RCC 7860 (cell line): ENCODE data around the gene RHBDF2.

Source experiments
- DNase-seq: peaks from one replicate; pipeline ENCODE4 v3.0.0-alpha.2; 2015; ENCODE audit warnings: low spot score
- FAIRE-seq: peaks from 2 replicates; lab custom pipeline; 2012; peaks lifted over from hg19 to GRCh38; lab: Jason Lieb, UNC

The RHBDF2 gene

DNA sequence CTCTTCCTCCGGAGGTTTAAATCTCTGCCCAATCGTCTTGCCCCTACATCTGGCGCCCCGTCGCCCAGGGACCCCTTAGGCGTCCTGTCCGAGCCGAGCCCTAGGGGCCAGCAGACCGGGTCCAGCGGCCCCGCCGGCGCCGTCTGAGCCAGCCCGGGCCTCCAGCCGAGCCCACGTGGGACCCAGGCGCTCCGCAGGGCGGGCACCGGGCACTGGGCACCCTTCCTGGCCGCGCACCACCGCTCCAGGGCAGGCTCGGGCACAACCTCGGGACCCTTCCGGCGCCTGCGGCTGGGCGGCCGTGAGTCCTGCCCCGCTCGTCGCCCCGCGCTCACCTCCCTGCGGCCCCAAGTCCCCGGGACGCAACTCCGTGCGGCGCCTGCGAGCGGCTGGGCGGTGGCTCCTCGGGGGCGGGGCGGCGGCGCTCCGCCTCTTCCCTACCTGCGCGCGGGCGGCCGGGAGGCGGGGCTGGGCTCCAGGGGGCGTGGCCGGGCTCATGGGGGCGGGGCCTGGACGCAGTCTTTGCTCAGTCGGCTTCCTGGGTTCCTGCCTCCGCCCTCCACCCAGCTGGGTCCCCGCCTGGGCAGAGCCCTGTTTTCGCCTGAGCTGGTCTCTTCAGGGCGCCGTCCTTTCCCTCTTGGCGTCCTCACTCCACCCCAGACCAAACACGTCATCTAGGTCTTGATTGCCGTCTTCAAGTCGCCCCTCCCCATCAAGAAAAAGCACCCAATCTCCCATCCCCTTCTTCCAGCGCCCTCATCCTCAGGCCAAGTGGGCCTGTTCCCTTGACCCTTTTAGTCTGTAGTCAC is at the start of gene RHBDF2:
Gene RHBDF2 (minus strand): TSS at position 406 of the 809 bp plus-strand sequence. CDS start 19,899 bp downstream, outside the sequence.
- FAIRE-seq (no peak), DNase-seq (peak; percentile 74)

DNA sequence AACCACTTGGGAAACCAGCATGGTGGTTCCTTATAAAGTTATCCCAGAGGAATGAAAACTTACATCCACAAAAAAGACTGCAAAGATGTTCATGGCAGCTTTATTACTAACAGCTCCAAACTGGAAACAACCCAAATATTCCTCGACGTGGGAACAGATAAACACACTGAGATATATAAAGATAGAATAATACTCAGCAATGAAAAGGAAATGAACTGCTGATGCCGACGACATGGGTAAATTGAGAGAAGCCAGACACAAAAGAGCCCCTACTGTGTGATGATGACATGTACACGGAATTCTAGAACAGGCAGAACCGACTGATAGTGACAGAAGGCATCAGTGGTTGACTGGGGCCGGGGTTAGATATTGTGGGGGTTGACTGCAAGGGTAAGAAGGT is 48.3 kb upstream of the RHBDF2 start:
- FAIRE-seq (no peak), DNase-seq (no peak)

DNA sequence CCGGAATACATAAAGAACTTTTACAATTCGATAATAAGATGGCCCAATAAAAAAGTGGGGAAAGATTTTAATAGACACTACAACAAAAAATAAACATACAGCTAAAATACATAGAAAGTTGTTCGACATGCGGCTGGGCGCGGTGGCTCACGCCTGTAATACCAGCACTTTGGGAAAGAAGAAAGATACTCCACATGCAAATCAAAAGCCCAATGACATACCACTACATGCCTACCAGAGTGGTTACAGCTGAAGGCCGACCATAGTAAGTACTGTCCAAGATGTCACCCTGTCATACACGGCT is 47.9 kb upstream of the RHBDF2 start:
- no peak for DNase-seq
- no peak for FAIRE-seq

DNA sequence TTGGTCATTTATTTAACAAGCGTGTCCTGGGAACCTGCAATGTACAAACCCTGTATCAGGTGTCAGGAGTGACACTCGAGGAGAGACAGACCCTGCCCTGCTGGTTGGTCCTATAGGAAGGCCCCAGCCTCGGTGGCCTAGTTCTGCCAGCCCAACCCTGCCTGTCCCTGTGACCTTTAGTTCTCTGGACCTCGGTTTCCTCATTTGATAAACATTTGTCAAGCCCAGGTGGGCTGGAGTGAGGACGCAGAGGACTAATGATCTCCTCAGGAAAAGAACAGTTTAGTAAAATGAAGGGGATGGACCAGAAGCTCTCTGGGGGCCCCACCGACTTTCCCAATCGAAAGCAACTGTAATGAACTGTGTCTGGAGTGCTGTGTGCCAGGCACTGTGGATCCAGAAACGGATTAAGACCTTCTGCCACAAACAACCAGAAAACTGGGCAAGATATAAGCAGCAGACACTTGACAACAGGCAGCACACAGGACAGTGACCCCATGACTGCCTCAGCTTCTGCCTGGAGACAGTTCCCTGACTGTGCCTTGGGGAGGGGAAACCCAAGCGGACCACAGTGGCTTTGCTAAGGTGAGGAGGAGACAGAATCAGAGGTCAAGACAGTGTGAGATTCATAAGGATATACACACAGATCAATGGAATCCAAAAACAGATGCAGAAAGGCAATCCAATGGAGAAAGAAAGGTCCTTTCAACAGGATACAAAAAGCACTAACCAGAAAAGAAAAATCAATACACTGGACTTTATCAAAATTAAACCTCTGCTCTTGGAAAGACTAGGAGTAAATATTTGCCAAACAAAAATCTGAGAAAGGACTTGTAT is 47.4 kb upstream of the RHBDF2 start:
- FAIRE-seq (no peak), DNase-seq (no peak)

DNA sequence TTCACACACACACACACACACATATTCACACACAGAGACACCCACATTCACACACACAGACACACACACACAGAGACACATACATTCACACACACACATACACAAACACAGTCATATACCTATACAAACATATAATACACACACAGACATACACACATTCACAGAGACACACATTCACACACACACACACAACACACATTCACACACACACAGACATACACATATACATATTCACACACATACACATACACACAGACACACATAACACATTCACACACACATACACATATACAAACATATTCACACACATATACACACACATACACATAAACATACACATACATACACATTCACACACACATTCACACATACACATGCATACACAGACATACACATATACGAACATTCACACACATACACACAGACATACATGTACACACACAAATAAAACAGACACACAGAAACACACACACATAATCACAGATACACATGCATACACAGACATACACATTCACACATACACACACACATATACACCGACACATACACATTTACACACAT is 46.5 kb upstream of the RHBDF2 start:
- no peak for DNase-seq
- FAIRE-seq = no peak

DNA sequence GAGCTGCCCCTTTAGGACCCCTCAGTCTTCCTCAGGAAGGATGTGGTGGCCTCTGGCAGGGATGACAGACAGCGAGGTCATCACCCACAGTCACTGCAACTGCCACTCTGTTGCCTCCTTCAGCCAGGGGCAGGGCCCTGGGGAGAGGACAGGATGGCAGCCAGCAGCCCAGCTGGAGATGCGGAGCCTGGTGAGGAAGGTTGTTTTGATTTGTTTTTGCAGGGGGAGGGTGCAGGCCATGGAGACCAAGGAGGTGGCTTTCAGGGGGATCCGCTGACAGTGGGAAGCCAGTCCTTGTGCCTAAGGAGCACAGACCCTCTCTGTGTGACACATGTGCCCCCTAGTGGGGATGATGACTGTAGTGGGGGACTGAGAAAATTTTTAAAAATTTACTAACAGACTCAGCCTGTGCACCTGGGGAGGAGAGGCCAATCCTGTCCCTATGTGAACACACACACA is 46.0 kb upstream of the RHBDF2 start:
- DNase-seq (peak; percentile 72), FAIRE-seq (no peak)

DNA sequence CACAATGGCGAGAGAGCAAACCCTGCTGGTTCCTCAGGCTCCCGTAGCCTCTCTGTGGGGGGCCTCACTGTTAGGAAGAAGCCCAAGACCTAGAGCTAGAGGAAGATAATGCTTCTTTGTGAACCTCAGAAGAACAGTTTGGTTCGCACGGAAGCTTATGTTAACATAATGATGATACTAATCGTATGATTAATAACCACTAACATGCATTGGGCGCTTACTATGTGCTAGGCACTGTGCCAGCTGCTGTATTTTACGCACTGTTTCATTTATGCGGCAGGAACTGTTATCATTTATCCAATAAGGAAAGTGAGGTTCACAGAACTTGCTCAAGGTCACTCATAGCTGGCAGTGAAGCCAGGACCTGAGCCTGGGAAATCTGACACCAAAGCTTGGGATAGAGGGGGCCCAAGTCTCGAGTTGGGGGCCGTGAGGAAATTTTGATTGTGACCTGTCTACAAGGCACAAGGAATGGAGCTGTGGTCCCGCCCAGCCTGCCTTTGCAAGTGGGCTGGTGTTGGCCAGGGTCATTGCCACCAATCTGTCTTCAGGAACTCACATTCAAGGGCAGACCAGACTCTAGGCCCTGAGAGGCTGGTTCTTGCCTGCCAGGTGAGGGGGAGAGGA is 45.4 kb upstream of the RHBDF2 start:
- peak; percentile 86 for DNase-seq
- peak; percentile 60 for FAIRE-seq

DNA sequence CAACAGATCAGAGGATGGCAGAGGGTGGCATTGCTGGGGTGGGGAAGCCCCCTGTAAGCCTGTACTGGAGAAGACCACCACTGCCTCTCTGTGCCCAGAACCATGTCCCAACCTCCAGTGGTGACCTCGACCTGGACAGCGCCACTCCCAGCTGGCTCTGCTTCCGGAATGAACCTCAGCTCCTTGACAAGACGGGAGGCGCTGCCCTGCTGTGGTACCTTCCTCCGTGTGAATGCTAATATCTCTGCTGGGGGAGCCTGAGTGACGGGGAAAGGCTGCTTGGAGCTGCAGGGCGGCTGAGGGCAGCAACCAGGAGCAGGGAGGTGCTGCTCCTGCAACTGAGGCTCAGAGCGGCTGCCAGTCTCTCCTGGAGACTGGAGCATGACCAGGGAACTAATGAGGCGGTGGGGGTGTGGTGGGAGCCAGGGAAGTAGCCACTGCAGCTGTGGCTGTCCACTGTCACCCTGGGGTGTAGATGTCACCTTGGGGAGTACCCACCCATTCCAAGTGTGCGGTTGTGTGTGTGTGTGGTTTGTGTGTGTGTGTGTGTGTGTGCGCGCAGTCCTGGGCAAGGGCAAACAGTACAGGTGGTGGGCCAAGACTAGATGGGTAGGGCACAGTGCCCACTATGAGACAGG is 44.8 kb upstream of the RHBDF2 start:
- DNase-seq (no peak), FAIRE-seq (no peak)

DNA sequence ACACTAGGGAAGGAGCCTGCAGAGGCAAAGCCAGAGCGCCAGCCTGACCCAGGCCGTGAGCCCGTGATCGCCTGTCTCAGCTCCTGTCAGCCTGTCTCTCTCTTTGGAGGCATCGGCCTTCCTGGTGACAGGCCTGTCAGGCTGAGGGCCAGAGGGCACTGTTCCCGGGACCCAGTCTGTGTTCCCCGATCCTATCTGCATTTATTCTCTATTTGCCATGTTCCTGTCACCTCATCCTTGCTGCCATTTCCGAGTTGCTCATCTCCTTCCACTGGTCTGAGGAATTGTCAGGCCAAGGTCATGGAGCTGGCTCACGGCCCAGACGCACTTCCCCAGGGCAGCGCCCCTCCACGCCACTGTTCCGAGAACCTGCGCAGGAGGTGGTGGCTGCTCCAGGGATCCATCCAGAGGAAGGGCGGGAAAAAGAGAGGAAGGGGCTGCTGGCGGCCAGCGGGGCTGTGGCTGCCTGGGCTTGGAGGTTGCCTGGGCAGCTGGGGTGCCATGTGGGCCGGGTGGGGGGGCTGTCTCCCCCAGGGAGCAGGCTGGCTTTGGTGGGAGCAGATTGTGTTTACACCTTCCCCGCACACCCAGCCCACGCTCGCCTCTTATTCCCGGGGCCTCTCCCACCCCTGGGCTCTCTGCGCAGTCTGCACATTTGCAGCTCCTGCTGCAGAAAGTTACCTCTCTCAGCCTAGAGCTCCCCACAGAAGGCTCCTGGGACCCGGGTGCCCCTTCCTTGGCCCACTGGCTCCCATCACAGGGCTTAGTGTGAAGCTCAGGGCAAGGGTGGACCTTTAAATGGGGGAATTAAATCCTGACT is 43.5 kb upstream of the RHBDF2 start:
- DNase-seq (no peak), FAIRE-seq (no peak)

DNA sequence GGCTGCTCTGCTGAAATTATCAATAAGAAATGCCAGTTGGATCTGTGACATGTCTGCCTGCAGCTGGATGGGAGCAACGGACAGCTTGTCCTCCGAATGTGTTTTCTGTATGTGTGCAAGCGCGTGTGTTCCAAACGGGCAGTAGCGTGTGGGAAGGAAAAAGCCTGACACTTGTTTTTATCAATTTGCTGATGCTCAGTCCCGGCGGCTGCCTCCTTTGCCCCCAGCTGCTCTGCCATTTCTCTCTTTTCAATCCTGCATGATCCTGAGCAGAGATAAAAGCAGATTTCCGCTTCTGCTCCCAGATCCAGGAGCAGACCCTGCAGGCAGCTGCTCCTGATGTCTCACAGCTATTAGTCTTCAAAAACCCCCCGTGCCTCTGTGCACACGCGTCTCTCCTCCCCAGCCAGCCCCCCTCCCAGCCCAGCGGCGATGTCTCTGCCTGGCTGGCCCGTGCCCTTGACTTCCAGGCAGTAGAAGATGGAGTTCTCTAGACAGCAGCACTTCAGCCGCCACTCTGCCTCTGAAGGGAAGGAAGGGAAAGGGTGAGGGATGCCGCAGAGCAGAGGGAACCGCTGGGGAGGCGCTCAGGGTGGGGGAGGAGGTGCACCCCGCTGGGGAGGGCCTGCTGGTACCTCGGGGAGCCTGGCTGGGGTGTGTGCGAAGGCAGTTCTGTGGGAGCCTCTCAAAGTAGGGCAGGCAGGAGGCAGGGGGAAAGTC is 42.8 kb upstream of the RHBDF2 start:
- FAIRE-seq = no peak
- no peak for DNase-seq

DNA sequence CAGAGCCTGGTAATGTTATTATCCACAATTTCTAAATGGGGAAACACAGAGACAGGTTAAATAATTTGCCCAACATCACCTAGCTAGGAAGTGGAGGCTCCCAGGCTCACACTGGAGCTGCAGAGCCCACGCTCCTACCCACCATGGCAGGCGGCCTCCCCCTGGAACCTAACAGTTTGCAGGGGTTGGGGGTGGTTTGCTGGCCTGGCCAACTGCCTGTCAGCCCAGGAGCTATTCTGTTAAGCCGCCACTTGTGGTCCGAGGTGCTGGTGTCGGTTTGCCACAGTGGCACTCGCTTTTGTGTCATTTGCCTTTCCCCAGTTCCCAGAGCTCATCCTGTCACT is 42.2 kb upstream of the RHBDF2 start:
- no peak for DNase-seq
- no peak for FAIRE-seq

DNA sequence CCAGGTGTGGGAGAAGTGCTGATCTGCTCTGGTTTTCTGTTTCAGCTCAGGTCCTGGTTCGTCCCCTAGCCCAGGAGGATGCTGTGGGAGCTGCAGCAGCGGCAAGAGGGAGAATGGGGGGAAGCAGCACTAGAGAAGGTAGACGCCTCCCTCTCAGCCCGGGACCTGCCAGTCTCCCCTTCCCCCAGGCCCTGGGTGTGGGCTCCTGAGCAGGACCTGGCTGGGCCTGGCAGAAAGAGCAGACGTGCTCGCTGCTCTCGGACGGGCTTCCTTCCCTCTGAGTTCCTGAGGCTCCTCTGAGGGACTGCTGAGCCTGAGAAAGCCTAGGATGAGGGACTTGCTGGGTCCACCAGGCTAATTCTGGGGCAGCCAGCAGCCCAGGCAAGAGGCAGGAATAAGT is 41.8 kb upstream of the RHBDF2 start:
- no peak for FAIRE-seq
- DNase-seq = no peak

DNA sequence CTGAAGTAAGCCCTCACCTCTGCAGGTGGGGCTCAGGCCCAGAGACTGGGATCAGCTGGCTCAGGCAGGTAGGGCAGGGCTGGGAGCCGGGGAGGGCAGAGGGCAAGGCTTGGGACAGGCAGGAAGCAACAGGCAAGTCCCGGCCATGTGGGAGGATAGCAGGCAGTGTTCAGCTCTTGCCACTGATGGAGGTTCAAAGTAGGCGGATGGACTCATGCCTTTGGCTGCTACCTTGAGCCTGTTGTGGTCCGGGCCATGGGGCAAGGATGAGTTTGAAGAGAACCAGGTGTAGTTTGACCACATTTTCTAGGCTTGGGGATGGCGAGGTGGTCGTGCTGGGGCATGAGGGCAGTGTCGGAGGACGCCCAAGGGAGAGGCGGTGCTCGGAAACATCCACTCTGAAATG is 41.3 kb upstream of the RHBDF2 start:
- FAIRE-seq (no peak), DNase-seq (no peak)

DNA sequence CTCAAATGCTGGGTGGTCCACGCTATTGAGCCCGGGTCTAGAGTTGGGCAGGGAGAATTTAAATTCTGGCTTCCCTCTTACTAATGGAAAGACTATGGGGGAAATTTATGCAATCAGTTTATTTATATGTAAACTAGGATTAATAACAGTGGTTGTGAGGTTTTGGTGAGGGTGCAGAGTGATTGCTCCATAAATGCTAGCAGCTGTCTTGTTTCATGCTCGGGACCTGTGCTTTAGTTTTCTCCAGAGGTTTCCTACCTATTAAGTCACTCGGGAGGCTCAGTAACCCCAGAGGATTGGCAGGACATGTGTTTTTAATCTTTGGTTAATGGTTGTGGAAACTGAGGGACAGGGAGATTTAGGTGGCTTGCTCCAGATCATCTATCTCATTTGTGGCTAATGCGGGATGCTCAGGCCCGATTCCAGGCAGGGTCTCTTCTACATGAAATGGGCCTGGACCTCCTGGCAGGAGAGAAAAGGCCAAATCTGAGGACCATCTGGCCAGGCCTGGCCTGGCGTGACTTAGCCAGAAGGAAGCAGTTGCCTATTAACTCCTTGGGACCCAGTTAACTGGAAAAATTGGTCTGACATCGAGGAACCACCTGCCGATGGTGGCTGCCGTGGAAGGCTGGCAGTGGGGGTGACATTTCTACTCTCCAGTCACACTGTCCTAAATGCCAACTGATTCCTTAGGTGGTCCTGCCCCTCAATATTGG is 40.7 kb upstream of the RHBDF2 start:
- FAIRE-seq (no peak), DNase-seq (no peak)

DNA sequence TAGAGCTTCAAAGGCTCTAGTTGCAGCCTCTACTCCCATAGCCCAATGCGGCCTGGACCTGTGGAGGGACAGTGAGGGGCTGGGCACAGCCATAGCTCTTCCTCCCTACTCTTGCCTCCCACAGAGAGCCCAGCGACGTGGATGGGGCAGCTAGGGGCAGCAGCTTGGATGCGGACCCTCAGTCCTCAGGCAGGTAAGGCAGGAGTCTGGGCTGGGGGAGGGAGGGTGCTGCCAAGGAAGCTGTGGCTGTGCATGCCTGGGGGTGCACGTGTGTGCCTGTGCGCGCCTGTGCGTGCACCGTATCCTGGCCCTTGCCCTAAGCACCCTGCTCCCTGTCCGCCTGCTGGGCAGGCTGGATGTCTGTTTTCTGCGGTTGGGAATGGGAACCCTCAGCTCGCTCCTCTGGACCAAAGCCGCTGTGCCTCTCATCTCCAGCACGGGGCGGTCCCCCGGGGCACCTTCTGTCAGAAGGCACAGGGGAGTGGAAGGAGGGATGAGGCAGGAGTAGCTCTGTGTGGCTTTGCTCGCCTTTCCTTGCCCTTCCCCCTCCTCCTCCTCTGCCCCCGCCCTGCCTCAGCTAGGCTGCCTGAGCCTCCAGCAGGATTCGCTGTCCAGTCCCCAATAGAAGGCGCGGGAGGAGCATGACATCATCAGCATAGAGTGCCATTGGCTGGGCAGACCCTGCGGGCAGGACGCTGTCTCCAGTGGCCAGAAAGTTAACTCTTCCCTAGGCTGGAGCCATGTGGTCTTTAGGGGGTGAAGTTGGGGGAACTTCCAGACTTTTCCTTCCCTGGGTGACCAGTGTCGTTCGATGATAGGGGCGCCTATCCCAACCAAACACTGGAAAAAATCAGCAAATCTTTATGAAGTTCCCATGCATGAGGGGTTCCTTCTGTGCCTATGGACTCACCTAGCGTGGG is 39.4 kb upstream of the RHBDF2 start:
- FAIRE-seq (peak; percentile 86), DNase-seq (peak; percentile 90)

DNA sequence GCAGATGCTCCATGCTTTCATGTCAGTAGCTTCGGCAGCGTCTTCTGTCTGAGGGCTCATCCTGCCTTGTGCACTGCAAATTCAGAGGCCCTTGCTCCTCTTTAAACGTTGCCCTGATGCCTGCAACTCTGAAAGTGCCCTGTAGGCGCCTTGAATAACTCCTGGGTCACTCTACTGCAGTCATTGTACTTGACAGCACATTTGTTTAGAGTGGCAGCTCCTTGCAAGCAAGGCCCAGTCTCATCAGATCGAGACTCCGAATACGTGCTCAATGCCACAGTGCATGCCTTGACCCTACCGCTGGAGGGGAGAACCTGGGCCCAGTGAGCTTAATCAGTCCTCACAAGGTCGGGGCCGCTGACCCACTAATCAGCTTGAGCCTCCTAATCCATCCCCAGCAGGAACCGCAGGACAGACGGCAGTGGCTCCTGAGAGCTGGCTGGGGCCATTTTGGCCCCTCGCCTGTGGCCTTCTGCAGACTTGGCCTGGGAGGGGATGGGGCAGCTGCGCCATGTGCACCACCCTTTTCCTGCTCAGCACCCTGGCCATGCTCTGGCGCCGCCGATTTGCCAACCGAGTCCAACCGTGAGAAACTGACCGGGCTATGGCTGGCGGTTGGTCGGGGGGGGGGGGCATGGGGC is 38.5 kb upstream of the RHBDF2 start, which contains the start of gene PRCD:
Gene PRCD (plus strand): TSS at position 414 of the 641 bp plus-strand sequence. CDS start 98 bp downstream, at position 512.
- no peak for DNase-seq

DNA sequence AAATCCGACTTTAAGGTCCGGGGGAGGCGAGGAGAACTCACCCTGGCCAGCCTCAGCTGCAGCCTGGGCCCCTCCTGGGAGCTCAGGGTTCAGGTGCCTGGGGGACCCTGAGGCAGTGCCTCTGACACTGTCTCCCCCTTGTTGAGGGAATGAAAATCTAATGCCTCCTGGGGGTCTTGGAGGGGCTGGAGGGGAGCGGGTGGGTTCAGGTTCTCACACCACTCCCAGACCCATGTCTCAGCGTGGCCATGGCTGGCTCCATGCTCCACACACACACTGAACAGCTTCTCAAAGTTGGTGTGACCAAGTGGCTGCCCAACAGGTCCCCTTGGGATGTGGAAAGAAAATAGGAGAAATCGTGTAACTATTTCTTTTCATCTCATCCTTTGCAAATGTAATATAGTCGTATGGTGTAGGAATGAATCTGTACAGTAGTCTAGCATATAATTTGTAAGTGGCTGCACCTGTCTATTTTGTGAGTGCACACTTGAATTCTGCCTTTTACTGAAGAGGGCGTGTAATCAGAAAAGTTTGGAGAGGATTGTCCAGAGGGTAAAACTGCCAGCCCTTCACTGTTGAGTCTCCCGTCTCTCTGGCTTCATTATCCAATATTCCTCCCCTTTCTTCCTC is 37.8 kb upstream of the RHBDF2 start:
- DNase-seq (no peak), FAIRE-seq (no peak)

More for the DNA sequence above, 38.5 kb upstream of the RHBDF2 start, which contains the start of gene PRCD:
- no peak for FAIRE-seq
